ENCODE data around the gene MTHFD2L.

DNA sequence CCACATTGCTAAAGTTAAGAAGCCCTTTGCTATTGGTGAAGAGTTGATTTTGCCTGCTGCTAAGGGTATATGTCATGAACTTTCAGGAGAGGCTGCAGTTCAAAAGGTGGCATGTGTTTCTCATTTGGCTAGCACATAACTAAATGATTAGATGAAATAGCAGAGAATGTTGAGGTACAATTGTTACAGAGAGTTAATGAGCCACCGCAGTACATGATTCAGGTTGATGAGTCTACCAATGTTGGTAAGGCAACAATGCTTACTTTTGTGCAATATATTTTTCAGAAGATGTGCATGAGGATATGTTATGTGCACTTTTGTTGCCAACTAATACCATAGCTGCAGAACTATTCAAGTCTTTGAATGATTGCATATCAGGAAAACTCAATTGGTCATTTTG is 37.8 kb upstream of the MTHFD2L start:
- TF ChIP-seq, protein P1, sequence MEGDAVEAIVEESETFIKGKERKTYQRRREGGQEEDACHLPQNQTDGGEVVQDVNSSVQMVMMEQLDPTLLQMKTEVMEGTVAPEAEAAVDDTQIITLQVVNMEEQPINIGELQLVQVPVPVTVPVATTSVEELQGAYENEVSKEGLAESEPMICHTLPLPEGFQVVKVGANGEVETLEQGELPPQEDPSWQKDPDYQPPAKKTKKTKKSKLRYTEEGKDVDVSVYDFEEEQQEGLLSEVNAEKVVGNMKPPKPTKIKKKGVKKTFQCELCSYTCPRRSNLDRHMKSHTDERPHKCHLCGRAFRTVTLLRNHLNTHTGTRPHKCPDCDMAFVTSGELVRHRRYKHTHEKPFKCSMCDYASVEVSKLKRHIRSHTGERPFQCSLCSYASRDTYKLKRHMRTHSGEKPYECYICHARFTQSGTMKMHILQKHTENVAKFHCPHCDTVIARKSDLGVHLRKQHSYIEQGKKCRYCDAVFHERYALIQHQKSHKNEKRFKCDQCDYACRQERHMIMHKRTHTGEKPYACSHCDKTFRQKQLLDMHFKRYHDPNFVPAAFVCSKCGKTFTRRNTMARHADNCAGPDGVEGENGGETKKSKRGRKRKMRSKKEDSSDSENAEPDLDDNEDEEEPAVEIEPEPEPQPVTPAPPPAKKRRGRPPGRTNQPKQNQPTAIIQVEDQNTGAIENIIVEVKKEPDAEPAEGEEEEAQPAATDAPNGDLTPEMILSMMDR (conservative IDR thresholded peaks at IDR 0.05): no peak
- no peak for TF ChIP-seq EZH2 (IDR thresholded peaks at IDR 0.05; ENCODE audit: low read depth)
